ENCODE measurements around the gene VSIR.

- TF ChIP-seq POLR2A (IDR thresholded peaks at IDR 0.05) = no peak
- TF ChIP-seq CTCF (IDR thresholded peaks at IDR 0.05) = no peak
Observed at GRCh38 chr10:71795248-71795647, 21.9 kb upstream of the VSIR start.
